Measurements from ENCODE around the gene TNFSF13B.

TNFSF13B gene

DNA sequence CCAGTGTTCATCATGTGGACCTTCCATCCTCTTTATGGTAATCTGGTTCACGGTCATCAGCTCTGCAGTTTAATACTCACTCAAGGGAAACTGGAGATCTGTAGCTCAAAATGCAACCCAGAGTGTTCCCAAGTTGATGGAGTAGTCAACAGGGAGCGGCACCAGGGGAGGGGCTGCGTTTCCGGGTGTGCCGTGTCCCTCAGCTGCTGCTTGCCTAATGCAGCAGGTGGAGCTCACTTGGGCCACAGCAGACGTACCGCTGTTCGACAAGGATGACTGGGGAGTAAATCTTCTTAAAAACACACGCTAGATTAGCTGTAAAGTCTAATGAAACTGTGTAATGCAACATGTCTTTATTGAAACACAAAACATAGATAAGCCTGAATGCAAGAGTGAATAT is 81.1 kb downstream of the TNFSF13B start:
- DNase-seq: no peak

DNA sequence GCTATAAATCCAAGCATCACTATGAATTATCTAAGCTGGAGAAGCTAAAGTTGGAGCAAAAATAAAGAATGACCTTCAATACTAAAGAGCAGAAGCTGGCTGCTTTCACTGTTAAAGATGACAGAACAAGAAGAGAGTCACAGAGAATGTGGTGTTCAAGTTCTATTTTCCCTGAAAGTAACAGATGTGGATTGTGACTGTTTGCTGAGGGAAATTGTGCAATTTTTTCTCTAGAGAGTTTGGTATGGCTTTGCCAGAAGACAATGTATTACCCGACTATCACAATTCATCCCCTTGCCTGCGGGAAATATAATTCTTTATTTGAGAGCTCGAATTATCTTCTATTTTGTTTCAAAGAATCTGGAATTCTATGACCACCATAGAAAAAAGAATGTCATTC is 83.1 kb downstream of the TNFSF13B start:
- DNase-seq: no peak

DNA sequence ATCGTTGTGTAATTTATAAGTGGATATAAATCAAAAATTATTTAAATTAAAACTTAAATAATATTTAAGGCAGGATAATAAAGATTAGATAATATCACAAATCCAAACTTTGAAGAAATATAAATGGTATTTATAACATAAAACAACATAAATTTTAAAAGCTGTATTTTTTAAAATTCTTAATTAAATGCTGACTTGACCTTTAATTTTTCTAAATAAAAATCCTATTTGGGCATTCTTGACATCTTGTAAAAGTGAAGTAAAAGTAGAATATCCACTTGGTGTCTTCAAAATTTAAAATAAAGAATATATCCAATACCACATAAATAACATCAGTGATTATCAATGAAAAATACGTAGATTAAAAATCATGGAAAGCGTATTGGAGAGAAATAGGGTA is 87.7 kb downstream of the TNFSF13B start:
- no peak for DNase-seq
